H1 (cell line): ENCODE data around the gene CRK. TPM values are rescaled to one million over a fixed set of nuclear protein-coding genes. Genes with fewer than 3 reads are reported as not detected.

Experiments used
- CTCF ChIA-PET: fragments of 300-600 bp; sonication (Branson Sonifier 250); formaldehyde crosslinking; loops from one replicate; lab custom pipeline; 2021; ENCODE audit not compliant: partially characterized antibody; lab: Charles Lee
- POLR2A ChIA-PET: fragments of 300-600 bp; sonication (Branson Sonifier 250); formaldehyde crosslinking; loops from one replicate; lab custom pipeline; 2021; ENCODE audit warnings: inconsistent platforms; ENCODE audit not compliant: partially characterized antibody; lab: Charles Lee
- DNase-seq, 2 experiments: peaks; one replicate each; pipeline versions ENCODE4 v3.0.0 to v3.0.0-alpha.2; 2010 to 2022; ENCODE audit warnings: low spot score in 2 of 2, low read depth in 1 of 2, mixed read lengths in 1 of 2
- FAIRE-seq: peaks from 2 replicates; lab custom pipeline; 2011; peaks lifted over from hg19 to GRCh38; lab: Jason Lieb, UNC
- H2AFZ ChIP-seq: 2 replicates; pipeline ENCODE4 v1.8.1; 2012; ENCODE audit warnings: low read length, inconsistent platforms
- H2AK5ac ChIP-seq: 2 replicates; pipeline ENCODE4 v1.6.1; 2013; ENCODE audit warnings: low read depth, low read length
- H2BK120ac ChIP-seq: replicated peaks from 2 replicates; pipeline ENCODE3; 2013; ENCODE audit warnings: low read depth, low read length, inconsistent platforms
- H2BK12ac ChIP-seq: 2 replicates; pipeline ENCODE4 v1.6.1; 2013; ENCODE audit warnings: low read depth, low read length
- H2BK15ac ChIP-seq: 2 replicates; pipeline ENCODE4 v1.6.1; 2013; ENCODE audit warnings: low read length
- H2BK20ac ChIP-seq: 2 replicates; pipeline ENCODE4 v1.6.1; 2013; ENCODE audit warnings: low read length
- H2BK5ac ChIP-seq: 2 replicates; pipeline ENCODE4 v1.6.1; 2013; ENCODE audit warnings: low read depth, low read length
- H3K14ac ChIP-seq: 2 replicates; pipeline ENCODE4 v1.6.1; 2013; ENCODE audit warnings: inconsistent platforms; ENCODE audit not compliant: insufficient read length
- H3K18ac ChIP-seq: 2 replicates; pipeline ENCODE4 v1.6.1; 2013; ENCODE audit warnings: low read length; ENCODE audit errors: extremely low read depth
- H3K23ac ChIP-seq: 2 replicates; pipeline ENCODE4 v1.6.1; 2013; ENCODE audit warnings: inconsistent platforms; ENCODE audit not compliant: insufficient read length
- H3K23me2 ChIP-seq: 2 replicates; pipeline ENCODE4 v1.6.1; 2013; ENCODE audit warnings: low read depth, low read length
- H3K27ac ChIP-seq: 2 replicates; pipeline ENCODE4 v1.6.1; 2011; ENCODE audit warnings: low read depth, low read length, inconsistent platforms
- H3K27me3 ChIP-seq, 4 experiments: replicated peaks in 1 of 4; 1 replicate in 1 of 4; 2 replicates in 3 of 4; pipeline versions ENCODE4 v1.6.1 to v1.8.1; 2011 to 2013; ENCODE audit warnings: low read length in 3 of 4, mild to moderate bottlenecking in 3 of 4, inconsistent platforms in 2 of 4, mixed read lengths in 2 of 4, moderate library complexity in 1 of 4; ENCODE audit not compliant: control insufficient read depth in 3 of 4, insufficient read depth in 3 of 4; ENCODE audit errors: extremely low read depth in 1 of 4
- H3K36me3 ChIP-seq, 4 experiments: 2 replicates each; pipeline versions ENCODE4 v1.6.1 to v1.8.1; 2011 to 2013; ENCODE audit warnings: mild to moderate bottlenecking in 4 of 4, low read length in 3 of 4, moderate library complexity in 2 of 4, control low read depth in 1 of 4, inconsistent platforms in 1 of 4; ENCODE audit not compliant: insufficient read depth in 4 of 4, control insufficient read depth in 2 of 4
- H3K4ac ChIP-seq: replicated peaks from 2 replicates; pipeline ENCODE3; 2013; ENCODE audit warnings: low read length, low read depth, mixed read lengths, inconsistent platforms; ENCODE audit not compliant: insufficient read length
- H3K4me1 ChIP-seq, 4 experiments: replicated peaks in 1 of 4; 1 replicate in 1 of 4; 2 replicates in 3 of 4; pipeline versions ENCODE4 v1.6.1 to v1.8.1; 2011 to 2013; ENCODE audit warnings: low read length in 3 of 4, inconsistent platforms in 2 of 4, mixed read lengths in 1 of 4; ENCODE audit not compliant: insufficient read depth in 4 of 4, control insufficient read depth in 3 of 4
- H3K4me2 ChIP-seq, 2 experiments: 2 replicates each; pipeline versions ENCODE4 v1.6.1 to v1.8.1; 2011 to 2013; ENCODE audit warnings: low read depth in 2 of 2, low read length in 2 of 2, control low read depth in 1 of 2, inconsistent platforms in 1 of 2, mild to moderate bottlenecking in 1 of 2; ENCODE audit not compliant: insufficient read depth in 1 of 2
- H3K4me3 ChIP-seq, 4 experiments: fragments of 200-600, 300-600 bp in 1 of 4; sonication (generic), shearing (Covaris generic), sonication (Bioruptor Twin) in 1 of 4; 2 replicates each; pipeline versions ENCODE4 v1.5.1 to v1.8.1; 2011 to 2016; ENCODE audit warnings: low read length in 4 of 4, low read depth in 3 of 4, control low read depth in 2 of 4, inconsistent platforms in 2 of 4, mild to moderate bottlenecking in 2 of 4, mixed read lengths in 1 of 4, moderate library complexity in 1 of 4; ENCODE audit not compliant: insufficient read depth in 2 of 4; ENCODE audit errors: extremely low read depth in 1 of 4
- H3K56ac ChIP-seq: replicated peaks from 2 replicates; pipeline ENCODE3; 2013; ENCODE audit warnings: low read depth, mild to moderate bottlenecking, mixed read lengths, low read length, inconsistent platforms; ENCODE audit not compliant: insufficient read length
- H3K79me1 ChIP-seq: 2 replicates; pipeline ENCODE4 v1.6.1; 2013; ENCODE audit warnings: low read depth, low read length, control low read depth
- H3K79me2 ChIP-seq, 2 experiments: 2 replicates each; pipeline versions ENCODE4 v1.6.1 to v1.8.1; 2012 to 2013; ENCODE audit warnings: low read length in 2 of 2, mild to moderate bottlenecking in 2 of 2, inconsistent platforms in 1 of 2; ENCODE audit not compliant: insufficient read depth in 2 of 2, control insufficient read depth in 1 of 2
- H3K9ac ChIP-seq, 4 experiments: replicated peaks in 1 of 4; 1 replicate in 1 of 4; 2 replicates in 3 of 4; pipeline versions ENCODE4 v1.6.1 to v1.8.1; 2011 to 2013; ENCODE audit warnings: low read depth in 3 of 4, low read length in 3 of 4, control low read depth in 2 of 4, mild to moderate bottlenecking in 2 of 4, moderate library complexity in 2 of 4, inconsistent platforms in 1 of 4; ENCODE audit errors: extremely low read depth in 1 of 4
- H3K9me3 ChIP-seq, 2 experiments: 2 replicates each; pipeline versions ENCODE4 v1.6.1 to v1.8.1; 2012 to 2013; ENCODE audit warnings: mild to moderate bottlenecking in 2 of 2, moderate library complexity in 2 of 2, control low read depth in 1 of 2, inconsistent platforms in 1 of 2, low read depth in 1 of 2, low read length in 1 of 2, mixed read lengths in 1 of 2; ENCODE audit not compliant: insufficient read depth in 2 of 2
- H4K20me1 ChIP-seq, 2 experiments: replicated peaks in 1 of 2; 2 replicates each; pipeline versions ENCODE3 to v1.8.1; 2011 to 2013; ENCODE audit warnings: inconsistent platforms in 2 of 2, low read length in 2 of 2, mild to moderate bottlenecking in 1 of 2; ENCODE audit not compliant: insufficient read depth in 2 of 2, control insufficient read depth in 1 of 2
- H4K5ac ChIP-seq: 2 replicates; pipeline ENCODE4 v1.6.1; 2013; ENCODE audit warnings: low read length, low read depth, mixed read lengths, inconsistent platforms; ENCODE audit not compliant: insufficient read length
- H4K8ac ChIP-seq: 2 replicates; pipeline ENCODE4 v1.8.0; 2013; ENCODE audit warnings: mild to moderate bottlenecking, moderate library complexity, low read length, inconsistent platforms; ENCODE audit not compliant: insufficient read depth; ENCODE audit errors: extremely low read depth
- H4K91ac ChIP-seq: replicated peaks from 2 replicates; pipeline ENCODE3; 2013; ENCODE audit warnings: low read length, mixed read lengths, inconsistent platforms; ENCODE audit not compliant: insufficient read length
- KDM1A ChIP-seq: fragments of 200-600, 300-600 bp; sonication (generic); IDR thresholded peaks from 2 replicates; pipeline ENCODE4 v1.7.1; 2016; ENCODE audit warnings: mild to moderate bottlenecking, low read length, borderline replicate concordance
- NRF1 ChIP-seq: IDR thresholded peaks from 2 replicates; pipeline ENCODE4 v1.6.1; 2011; ENCODE audit warnings: mild to moderate bottlenecking, low read depth, low read length, improper control_type of control experiment
- POLR2A ChIP-seq, 2 experiments: IDR thresholded peaks; 1 replicate in 1 of 2; 2 replicates in 1 of 2; pipeline ENCODE4 v1.6.1; 2011; ENCODE audit warnings: low read depth in 2 of 2, low read length in 2 of 2, mild to moderate bottlenecking in 2 of 2; ENCODE audit errors: control extremely low read depth in 1 of 2
- RAD21 ChIP-seq, 2 experiments: IDR thresholded peaks in 1 of 2; conservative IDR thresholded peaks in 1 of 2; 2 replicates each; pipeline ENCODE4 v1.6.1; 2011; ENCODE audit warnings: low read depth in 2 of 2, low read length in 2 of 2, improper control_type of control experiment in 1 of 2, inconsistent platforms in 1 of 2, mild to moderate bottlenecking in 1 of 2, moderate library complexity in 1 of 2
- RFX5 ChIP-seq: IDR thresholded peaks from 2 replicates; pipeline ENCODE4 v1.6.1; 2011; ENCODE audit warnings: low read depth, low read length, improper control_type of control experiment, borderline replicate concordance
- RXRA ChIP-seq: IDR thresholded peaks from 2 replicates; pipeline ENCODE4 v1.6.1; 2011; ENCODE audit warnings: low read depth, mild to moderate bottlenecking, low read length, moderate library complexity; ENCODE audit not compliant: insufficient read depth
- SIX5 ChIP-seq: IDR thresholded peaks from 2 replicates; pipeline ENCODE4 v1.6.1; 2011; ENCODE audit warnings: mild to moderate bottlenecking, low read depth, low read length
- SP1 ChIP-seq: IDR thresholded peaks from 2 replicates; pipeline ENCODE4 v1.6.1; 2011; ENCODE audit warnings: low read depth, low read length
- SRF ChIP-seq: IDR thresholded peaks from 2 replicates; pipeline ENCODE4 v1.6.1; 2011; ENCODE audit warnings: mild to moderate bottlenecking, low read depth, low read length, moderate library complexity
- SUZ12 ChIP-seq: fragments of 200-600 bp; sonication (generic); IDR thresholded peaks from 2 replicates; pipeline ENCODE4 v1.6.1; 2012; ENCODE audit warnings: mild to moderate bottlenecking, inconsistent platforms, low read length, moderate library complexity, mixed read lengths
- WGBS, 2 experiments: shearing (Covaris generic) in 1 of 2; methylation state at CpG; one replicate each; pipeline versions ENCODE4 v1.1.6 to v1.1.7; 2013 to 2015; ENCODE audit warnings: low lambda C conversion rate in 2 of 2, mixed read lengths in 2 of 2, inconsistent platforms in 1 of 2, low coverage in 1 of 2, missing lambda C conversion rate in 1 of 2; ENCODE audit not compliant: insufficient replicate concordance in 2 of 2, insufficient coverage in 1 of 2, insufficient read length in 1 of 2; ENCODE audit errors: extremely low coverage in 1 of 2, missing lambda C conversion rate in 1 of 2; 5-methylcytosine and 5-hydroxymethylcytosine counted together
- polyA plus RNA-seq, 7 experiments: library from polyadenylated mRNA; depleted of rRNA in 3 of 7; stranded (reverse) in 5 of 7; unstranded in 2 of 7; fragments of >200 nt in 5 of 7; fragments of 200-250 nt in 2 of 7; gene quantifications; 1 replicate in 5 of 7; 2 replicates in 1 of 7; 4 replicates in 1 of 7; pipeline versions ENCODE4 v1.2.1 to v1.2.3, GENCODE V29; 2011 to 2013; ENCODE audit warnings: missing spikeins in 2 of 7, mixed read lengths in 2 of 7
- total RNA-seq: library from RNA; stranded (reverse); fragmentation: NEBNext Ultra II Directional; extraction: Animal tissue kit (Norgen Biotek cat#: 25700); gene quantifications from 2 replicates; pipeline ENCODE4 v1.2.1, GENCODE V29; 2021
- TF ChIP-seq, protein P1 (sequence below): IDR thresholded peaks from 2 replicates; pipeline ENCODE4 v1.6.1; 2011; ENCODE audit warnings: low read depth, mild to moderate bottlenecking, low read length; ENCODE audit not compliant: insufficient read depth

CRK gene
- total and polyA plus RNA-seq, 2 of the 8 experiments (the other 6 are each of a cell fraction or from before 2014, with no cell fraction given) = 32.8 to 57.1 TPM

DNA sequence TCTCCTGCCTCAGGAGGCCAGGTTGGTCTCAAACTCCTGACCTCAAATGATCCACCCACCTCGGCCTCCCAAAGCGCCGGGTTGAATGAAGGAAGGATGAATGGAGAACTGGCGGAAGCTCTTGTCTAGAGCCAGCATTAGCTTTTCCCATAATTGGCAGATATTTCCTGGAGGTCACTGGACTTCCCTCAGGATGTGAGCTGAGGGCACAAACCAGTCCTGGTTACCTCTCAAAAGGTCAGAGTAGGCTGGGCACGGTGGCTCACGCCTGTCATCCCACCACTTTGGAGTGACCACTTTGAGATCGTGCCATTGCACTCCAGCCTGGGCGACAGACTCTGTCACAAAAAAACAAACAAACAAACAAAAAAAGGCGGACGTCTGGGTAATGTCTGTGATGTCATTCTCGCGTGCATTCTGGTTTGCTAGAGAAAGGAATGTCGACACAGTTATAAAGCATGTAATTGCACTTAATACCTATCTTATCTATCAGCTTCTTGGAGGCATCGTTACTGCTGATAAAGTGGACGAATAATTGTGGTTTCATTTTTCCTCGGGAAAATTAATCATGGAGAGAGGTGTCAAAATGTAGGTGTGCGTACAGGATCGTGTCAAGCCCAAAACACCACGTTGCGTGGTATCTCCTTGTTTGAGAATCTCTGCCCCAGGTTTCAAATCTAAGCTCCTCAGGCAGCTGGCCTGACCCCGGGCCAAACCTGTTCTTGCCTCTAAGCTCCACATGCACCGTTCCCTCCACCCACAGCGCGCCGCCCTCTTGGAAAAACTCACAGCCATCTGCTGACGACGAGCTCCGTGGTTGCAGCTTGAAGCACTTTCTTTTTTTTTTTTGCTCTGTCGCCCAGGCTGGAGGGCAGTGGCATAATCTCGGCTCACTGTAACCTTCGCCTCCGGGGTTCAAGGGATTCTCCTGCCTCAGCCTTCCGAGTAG, 6.4 kb upstream of the CRK start:
- H3K23me2 ChIP-seq = no peaks in the 10 kb centered on the region
- H3K36me3 ChIP-seq = peaks cover 0 to 5% (median 0%) of the 10 kb centered on the region in 4 experiments; a peak in 1 of 8 replicates
- no peak overlapping the region for H3K23ac ChIP-seq
- no peak overlapping the region for H3K27ac ChIP-seq
- H3K4me1 ChIP-seq = peaks cover 0 to 2% (median 0%) of the 10 kb centered on the region in 4 experiments; a peak in 1 of 7 replicates
- H4K8ac ChIP-seq = no peak overlapping the region
- POLR2A ChIA-PET = interaction anchor here (0.6 to 2.7 kb wide), 15 partner anchors 8 to 219 kb away, joined by 3 to 8 read pairs (median 3); no protein-coding TSS in a partner anchor
- H3K9ac ChIP-seq = no peak overlapping the region
- no peak overlapping the region for H3K4me3 ChIP-seq
- H3K79me1 ChIP-seq = no peaks in the 10 kb centered on the region; the same call in 1 of the 2 replicates
- H3K27me3 ChIP-seq = no peaks in the 10 kb centered on the region
- H3K79me2 ChIP-seq = no peaks in the 10 kb centered on the region
- H4K91ac ChIP-seq = no peak overlapping the region
- H3K4me2 ChIP-seq = no peak overlapping the region
- no peak overlapping the region for H3K56ac ChIP-seq
- DNase-seq = no peak
- CTCF ChIA-PET = interaction anchor here (0.8 to 3.3 kb wide), 5 partner anchors 13 to 97 kb away, joined by 3 to 15 read pairs (median 4); no protein-coding TSS in a partner anchor
- H2AK5ac ChIP-seq = no peak overlapping the region
- H3K18ac ChIP-seq = no peak overlapping the region
- H2BK120ac ChIP-seq = no peak overlapping the region
- no peak overlapping the region for H2BK12ac ChIP-seq
- WGBS, 2 experiments = 93% methylated on average over 31 of the region's 33 CpGs; no CpG with 5 or more reads in 1 of the 2 experiments
- H3K9me3 ChIP-seq = no peaks in the 10 kb centered on the region
- no peak for FAIRE-seq
- H4K20me1 ChIP-seq = no peaks in the 10 kb centered on the region
- no peak overlapping the region for H3K14ac ChIP-seq
- no peak overlapping the region for H2BK5ac ChIP-seq
- no peak overlapping the region for H3K4ac ChIP-seq
- no peak overlapping the region for H2AFZ ChIP-seq
- H2BK20ac ChIP-seq = no peak overlapping the region
- no peak overlapping the region for H4K5ac ChIP-seq
- no peak overlapping the region for H2BK15ac ChIP-seq
- TF ChIP-seq KDM1A (no peak), NRF1 (no peak), RXRA (no peak), SP1 (no peak), RFX5 (no peak), SUZ12 (no peak), RAD21 (IDR thresholded peaks at IDR 0.05 in 1 of 2, conservative IDR thresholded peaks at IDR 0.05 in 1 of 2; ENCODE audit: low read depth in 2 of 2, low read length in 2 of 2) (no peak), SRF (no peak), POLR2A (IDR thresholded peaks at IDR 0.05; ENCODE audit: control extremely low read depth in 1 of 2, low read depth in 2 of 2, low read length in 2 of 2) (no peak), SIX5 (no peak)
- TF ChIP-seq, protein P1, sequence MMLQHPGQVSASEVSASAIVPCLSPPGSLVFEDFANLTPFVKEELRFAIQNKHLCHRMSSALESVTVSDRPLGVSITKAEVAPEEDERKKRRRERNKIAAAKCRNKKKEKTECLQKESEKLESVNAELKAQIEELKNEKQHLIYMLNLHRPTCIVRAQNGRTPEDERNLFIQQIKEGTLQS = no peak
